Raji (cell line): Measurements from ENCODE around the gene DMD.

Experiments used
- POLR2A ChIP-seq: IDR thresholded peaks from 2 replicates; pipeline ENCODE4 v1.6.1; 2011; ENCODE audit warnings: low read depth, low read length, control low read depth; ENCODE audit not compliant: insufficient read depth

DMD gene

GRCh38 chrX:32139476-32139875 lies 1071.9 kb downstream of the DMD start:
- no peak for TF ChIP-seq POLR2A

- no peak for TF ChIP-seq POLR2A
These were observed 1073.8 kb downstream of the DMD start for GRCh38 chrX:32137525-32137924.

GRCh38 chrX:32126997-32127396 lies 1084.4 kb downstream of the DMD start:
- TF ChIP-seq POLR2A, result no peak

- TF ChIP-seq POLR2A, result no peak
These were observed 1092.5 kb downstream of the DMD start for GRCh38 chrX:32118832-32119231.

- no peak for TF ChIP-seq POLR2A
These were observed 1095.3 kb downstream of the DMD start for GRCh38 chrX:32116047-32116446.

- no peak for TF ChIP-seq POLR2A
These were observed 1123.7 kb downstream of the DMD start for GRCh38 chrX:32087663-32088062.

GRCh38 chrX:32084757-32085156 lies 1126.6 kb downstream of the DMD start:
- no peak for TF ChIP-seq POLR2A

- no peak for TF ChIP-seq POLR2A
These were observed 1163.1 kb downstream of the DMD start for GRCh38 chrX:32048285-32048684.

GRCh38 chrX:32045149-32045548 lies 1166.2 kb downstream of the DMD start:
- no peak for TF ChIP-seq POLR2A

- TF ChIP-seq POLR2A, result no peak
These were observed 1170.2 kb downstream of the DMD start for GRCh38 chrX:32041181-32041580.

GRCh38 chrX:32026772-32027171 lies 1184.6 kb downstream of the DMD start:
- no peak for TF ChIP-seq POLR2A

GRCh38 chrX:32024072-32024471 lies 1187.3 kb downstream of the DMD start:
- no peak for TF ChIP-seq POLR2A

- no peak for TF ChIP-seq POLR2A
These were observed 1195.2 kb downstream of the DMD start for GRCh38 chrX:32016195-32016594.

- TF ChIP-seq POLR2A, result no peak
These were observed 1200.4 kb downstream of the DMD start for GRCh38 chrX:32010948-32011347.

- no peak for TF ChIP-seq POLR2A
These were observed 1201.1 kb downstream of the DMD start for GRCh38 chrX:32010212-32010611.

GRCh38 chrX:31993637-31994036 lies 1217.7 kb downstream of the DMD start:
- TF ChIP-seq POLR2A, result no peak

GRCh38 chrX:31988975-31989374 lies 1222.4 kb downstream of the DMD start:
- no peak for TF ChIP-seq POLR2A
